K562 (cell line): ENCODE data around the gene C16orf74. TPM values are rescaled to one million over a fixed set of nuclear protein-coding genes. Genes with fewer than 3 reads are reported as not detected.
A peak's percentile ranks its signal among the peaks of the same experiment; 100 is the strongest.

Experiments used
- ATAC-seq: fragments of 200-7000 bp; cut with Tn5 transposase; 3 replicates; pipeline ENCODE4 v1.9.1; 2020; ENCODE audit warnings: moderate library complexity
- BruUV-seq: library from RNA; stranded (reverse); fragments of 400-500 nt; replicated peaks from 2 replicates; lab custom pipeline; 2021; lab: Mats Ljungman, UMichigan
- CTCF ChIA-PET: fragments of 300-600 bp; formaldehyde crosslinking; extraction: SDS; loops from one replicate; lab custom pipeline; 2021; ENCODE audit warnings: low intra/inter-chr PET ratio; lab: Yijun Ruan, JAX
- POLR2A ChIA-PET: fragments of 300-600, 350-650 bp; sonication (Branson Sonifier 250); formaldehyde crosslinking; extraction: SDS; loops from one replicate; lab custom pipeline; 2021; ENCODE audit warnings: antibody characterized with exemption, inconsistent platforms; lab: Yijun Ruan, JAX
- DNase-seq, 4 experiments: peaks; one replicate each; pipeline versions ENCODE4 v3.0.0 to v3.0.0-alpha.2; 2011 to 2018; ENCODE audit warnings: low spot score in 3 of 4, mixed read lengths in 3 of 4; ENCODE audit errors: extremely low read depth in 1 of 4
- FAIRE-seq: peaks from 2 replicates; lab custom pipeline; 2011; peaks lifted over from hg19 to GRCh38; lab: Jason Lieb, UNC
- H2AFZ ChIP-seq: 2 replicates; pipeline ENCODE4 v1.6.0; 2011; ENCODE audit warnings: low read depth, low read length, control low read depth, inconsistent platforms
- H3K27ac ChIP-seq: fragments of 200-600 bp; 3 replicates; pipeline ENCODE4 v1.8.0; 2011; ENCODE audit warnings: low read depth, mild to moderate bottlenecking, control low read depth, inconsistent platforms, low read length, moderate library complexity, mixed read lengths; ENCODE audit errors: extremely low read depth
- H3K27me3 ChIP-seq, 2 experiments: fragments of 300-600 bp in 1 of 2; 2 replicates in 1 of 2; 3 replicates in 1 of 2; pipeline versions ENCODE4 v1.6.0 to v1.8.0; 2011; ENCODE audit warnings: inconsistent platforms in 2 of 2, low read length in 2 of 2, mild to moderate bottlenecking in 1 of 2, mixed read lengths in 1 of 2, moderate library complexity in 1 of 2; ENCODE audit not compliant: control insufficient read depth in 2 of 2, insufficient read depth in 2 of 2
- H3K36me3 ChIP-seq: fragments of 300-600 bp; 3 replicates; pipeline ENCODE4 v1.8.0; 2011; ENCODE audit warnings: mild to moderate bottlenecking, low read length, inconsistent platforms; ENCODE audit not compliant: control insufficient read depth, insufficient read depth
- H3K4me1 ChIP-seq, 2 experiments: fragments of 200-600 bp in 1 of 2; replicated peaks in 1 of 2; 2 replicates in 1 of 2; 3 replicates in 1 of 2; pipeline versions ENCODE4 v1.5.1 to v1.8.0; 2011; ENCODE audit warnings: inconsistent platforms in 2 of 2, low read length in 2 of 2, mild to moderate bottlenecking in 1 of 2, mixed read lengths in 1 of 2, moderate library complexity in 1 of 2; ENCODE audit not compliant: control insufficient read depth in 2 of 2, insufficient read depth in 2 of 2
- H3K4me2 ChIP-seq: 2 replicates; pipeline ENCODE4 v1.6.1; 2011; ENCODE audit warnings: low read length, control low read depth, inconsistent platforms, mixed read lengths; ENCODE audit not compliant: insufficient read depth
- H3K4me3 ChIP-seq: fragments of 200-600 bp; sonication (generic), shearing (Covaris generic); 2 replicates; pipeline ENCODE4 v1.5.1; 2016; ENCODE audit warnings: control low read depth, inconsistent platforms
- H3K79me2 ChIP-seq: fragments of 200-600 bp; 3 replicates; pipeline ENCODE4 v1.8.0; 2011; ENCODE audit warnings: low read length, inconsistent platforms; ENCODE audit not compliant: control insufficient read depth, insufficient read depth
- H3K9ac ChIP-seq, 2 experiments: 2 replicates each; pipeline versions ENCODE4 v1.6.0 to v1.6.1; 2011; ENCODE audit warnings: low read depth in 2 of 2, low read length in 2 of 2, control low read depth in 1 of 2, inconsistent platforms in 1 of 2, mild to moderate bottlenecking in 1 of 2, mixed read lengths in 1 of 2; ENCODE audit not compliant: insufficient read depth in 1 of 2
- H3K9me1 ChIP-seq: one replicate; pipeline ENCODE4 v1.6.0; 2011; ENCODE audit warnings: inconsistent platforms, mild to moderate bottlenecking, low read length, moderate library complexity; ENCODE audit not compliant: control insufficient read depth, insufficient read depth
- H3K9me3 ChIP-seq: replicated peaks from 2 replicates; pipeline ENCODE4 v1.5.1; 2011; ENCODE audit warnings: low read depth, low read length, inconsistent platforms; ENCODE audit not compliant: control insufficient read depth, insufficient read depth
- H4K20me1 ChIP-seq: replicated peaks from 2 replicates; pipeline ENCODE4 v1.6.1; 2011; ENCODE audit warnings: low read length, inconsistent platforms, mixed read lengths; ENCODE audit not compliant: control insufficient read depth, insufficient read depth
- ATF3 ChIP-seq, 2 experiments: fragments of 450-650 bp in 1 of 2; sonication (generic) in 1 of 2; formaldehyde crosslinking in 1 of 2; IDR thresholded peaks in 1 of 2; conservative IDR thresholded peaks in 1 of 2; 2 replicates each; pipeline versions ENCODE4 v1.6.1 to v1.8.1; 2016 to 2023; ENCODE audit warnings: mild to moderate bottlenecking in 2 of 2, moderate library complexity in 2 of 2, inconsistent platforms in 1 of 2, missing genetic modification reagents in 1 of 2
- E2F3 ChIP-seq: fragments of 250-450 bp; sonication (Bioruptor Pico); IDR thresholded peaks from 2 replicates; pipeline ENCODE4 v1.4.0; 2020; ENCODE audit warnings: mild to moderate bottlenecking
- E2F4 ChIP-seq: sonication (generic); formaldehyde crosslinking; IDR thresholded peaks from 2 replicates; pipeline ENCODE4 v1.8.0; 2022; ENCODE audit warnings: mild to moderate bottlenecking, low read depth, missing genetic modification reagents
- GMEB1 ChIP-seq: fragments of 250-450 bp; sonication (Bioruptor Pico); IDR thresholded peaks from 2 replicates; pipeline ENCODE4 v1.4.0; 2020; ENCODE audit warnings: mild to moderate bottlenecking
- GTF3C2 ChIP-seq: IDR thresholded peaks from 3 replicates; pipeline ENCODE4 v1.6.1; 2011; ENCODE audit warnings: borderline replicate concordance, mild to moderate bottlenecking, moderate library complexity; ENCODE audit not compliant: insufficient read length; ENCODE audit errors: extremely low read depth
- HDGF ChIP-seq: fragments of 450-650 bp; IDR thresholded peaks from 2 replicates; pipeline ENCODE4 v1.6.1; 2016
- MEF2A ChIP-seq: IDR thresholded peaks from 2 replicates; pipeline ENCODE4 v1.6.1; 2011; ENCODE audit warnings: low read depth, mild to moderate bottlenecking, low read length, moderate library complexity; ENCODE audit not compliant: control insufficient read depth
- MEIS2 ChIP-seq: fragments of 450-650 bp; IDR thresholded peaks from 2 replicates; pipeline ENCODE4 v1.6.1; 2014; ENCODE audit warnings: mild to moderate bottlenecking; ENCODE audit not compliant: partially characterized antibody
- POLR2A ChIP-seq: fragments of 450-650 bp; conservative IDR thresholded peaks from 2 replicates; pipeline ENCODE4 v1.6.1; 2016
- RBM22 ChIP-seq: fragments of 200-400 bp; formaldehyde crosslinking; IDR thresholded peaks from 2 replicates; pipeline ENCODE4 v1.6.1; 2018; ENCODE audit warnings: low read length, low read depth; ENCODE audit not compliant: poor library complexity, severe bottlenecking
- SLC30A9 ChIP-seq: fragments of 250-450 bp; sonication (Bioruptor Pico); IDR thresholded peaks from 2 replicates; pipeline ENCODE4 v1.8.0; 2022; ENCODE audit warnings: mild to moderate bottlenecking, moderate library complexity
- ZNF134 ChIP-seq: fragments of 250-450 bp; sonication (Bioruptor Pico); conservative IDR thresholded peaks from 2 replicates; pipeline ENCODE4 v1.4.0; 2020
- ZNF232 ChIP-seq: sonication (generic); formaldehyde crosslinking; IDR thresholded peaks from 2 replicates; pipeline ENCODE4 v1.8.0; 2022; ENCODE audit warnings: mild to moderate bottlenecking, missing genetic modification reagents
- WGBS: fragments of 100-300 bp; shearing (Covaris generic); methylation state at CpG from one replicate; pipeline ENCODE4 v1.1.6; 2016; ENCODE audit warnings: low coverage, mixed read lengths; ENCODE audit not compliant: insufficient coverage; ENCODE audit errors: missing lambda C conversion rate; 5-methylcytosine and 5-hydroxymethylcytosine counted together
- in situ Hi-C: fragments of 300-500 bp; cut with MboI; formaldehyde crosslinking; loops from 4 replicates; pipeline ENCODE4 v1.15.0; 2018; ENCODE audit warnings: inconsistent platforms, mixed read lengths
- intact Hi-C: fragments of 100-400 bp; cut with micrococcal nuclease; formaldehyde crosslinking; loops from 2 replicates; pipeline ENCODE4 v1.14.2; 2022
- polyA plus RNA-seq, 8 experiments: library from polyadenylated mRNA; depleted of rRNA in 4 of 8; stranded (reverse) in 5 of 8; unstranded in 3 of 8; fragments of >200 nt; fragmentation: Nextera tagmentation in 2 of 8; fragmentation: Illumina TruSeq in 1 of 8; extraction: Ambion mirVana in 2 of 8; extraction: Trizol in 1 of 8; gene quantifications; 2 replicates each; pipeline versions ENCODE4 v1.2.1 to v1.2.3, GENCODE V29; 2011 to 2014; ENCODE audit warnings: inconsistent platforms in 1 of 8, missing spikeins in 1 of 8
- total RNA-seq, 7 experiments: library from RNA; depleted of rRNA in 6 of 7; stranded (reverse); fragments of >200 nt in 6 of 7; fragmentation: Illumina TruSeq in 2 of 7; extraction: Trizol in 2 of 7; gene quantifications; 2 replicates each; pipeline versions ENCODE4 v1.2.1 to v1.2.3, GENCODE V29; 2011 to 2021; ENCODE audit warnings: low replicate concordance in 1 of 7

C16orf74 gene
- total and polyA plus RNA-seq, 9 of the 15 experiments (the other 6 are each of a cell fraction or from before 2014, with no cell fraction given) = not detected

- Histone ChIP-seq H3K4me2 (no peak overlapping the region), H3K4me3 (no peak overlapping the region), H3K9ac (0 out of 4 replicates have a peak overlapping the region, but pooled peaks of 1 of the 2 experiments have one; percentile 20), H4K20me1 (peaks cover 26% of the 10 kb centered on the region), H3K9me1 (no peaks in the 10 kb centered on the region), H3K36me3 (peaks cover 99% of the 10 kb centered on the region), H3K9me3 (no peaks in the 10 kb centered on the region), H3K79me2 (peaks cover 16% of the 10 kb centered on the region; the same call in 2 of the 3 replicates), H3K27me3 (no peaks in the 10 kb centered on the region), H3K4me1 (peaks cover 0 to 8% of the 10 kb centered on the region in 2 experiments; a peak in 1 of 5 replicates), H2AFZ (no peak overlapping the region), H3K27ac (no peak overlapping the region)
- no TSS peak for BruUV-seq
- WGBS = 96% methylated on average over 11 of the region's 12 CpGs
- FAIRE-seq = no peak
- no peak for DNase-seq
- no peak for TF ChIP-seq E2F3
- TF ChIP-seq ZNF134 = no peak
- TF ChIP-seq E2F4 (CRISPR knock-in tag) = no peak
- no peak for TF ChIP-seq SLC30A9 (CRISPR knock-in tag)
- no peak for TF ChIP-seq GTF3C2
- TF ChIP-seq MEIS2 = no peak
- TF ChIP-seq GMEB1 (CRISPR knock-in tag) = no peak
- TF ChIP-seq ATF3 (IDR thresholded peaks at IDR 0.05) = no peak
- TF ChIP-seq ATF3 (CRISPR knock-in tag; conservative IDR thresholded peaks at IDR 0.05) = no peak
- no peak for TF ChIP-seq MEF2A
- peak; percentile 34 for TF ChIP-seq RBM22
- TF ChIP-seq ZNF232 (CRISPR knock-in tag) = no peak
- TF ChIP-seq HDGF = no peak
- 0 out of 2 replicates have a peak, but pooled peaks have one; percentile 11 for TF ChIP-seq POLR2A
- intact Hi-C loops (no loop called here), in situ Hi-C loops (no loop called here)
- POLR2A ChIA-PET = interaction anchor here (1.6 kb wide), 1 partner anchor 17 kb away, joined by 4 read pairs; no protein-coding TSS in a partner anchor
- ATAC-seq = no peak
- CTCF ChIA-PET = no interaction called here
These were observed 85.5 kb downstream of the C16orf74 start for GRCh38 chr16:85665373-85665740.
